Fibroblast of skin of right quadriceps (primary cell): ENCODE measurements around the gene TIMM9.
"Not testable (repeated sequence)": the region's sequence is repeated elsewhere in the genome, so short reads cannot be mapped to it uniquely, and the experiment has no call there.

Experiments used
- DNase-seq: peaks from one replicate; pipeline ENCODE4 v3.0.0-alpha.2; 2013

TIMM9 gene

DNA sequence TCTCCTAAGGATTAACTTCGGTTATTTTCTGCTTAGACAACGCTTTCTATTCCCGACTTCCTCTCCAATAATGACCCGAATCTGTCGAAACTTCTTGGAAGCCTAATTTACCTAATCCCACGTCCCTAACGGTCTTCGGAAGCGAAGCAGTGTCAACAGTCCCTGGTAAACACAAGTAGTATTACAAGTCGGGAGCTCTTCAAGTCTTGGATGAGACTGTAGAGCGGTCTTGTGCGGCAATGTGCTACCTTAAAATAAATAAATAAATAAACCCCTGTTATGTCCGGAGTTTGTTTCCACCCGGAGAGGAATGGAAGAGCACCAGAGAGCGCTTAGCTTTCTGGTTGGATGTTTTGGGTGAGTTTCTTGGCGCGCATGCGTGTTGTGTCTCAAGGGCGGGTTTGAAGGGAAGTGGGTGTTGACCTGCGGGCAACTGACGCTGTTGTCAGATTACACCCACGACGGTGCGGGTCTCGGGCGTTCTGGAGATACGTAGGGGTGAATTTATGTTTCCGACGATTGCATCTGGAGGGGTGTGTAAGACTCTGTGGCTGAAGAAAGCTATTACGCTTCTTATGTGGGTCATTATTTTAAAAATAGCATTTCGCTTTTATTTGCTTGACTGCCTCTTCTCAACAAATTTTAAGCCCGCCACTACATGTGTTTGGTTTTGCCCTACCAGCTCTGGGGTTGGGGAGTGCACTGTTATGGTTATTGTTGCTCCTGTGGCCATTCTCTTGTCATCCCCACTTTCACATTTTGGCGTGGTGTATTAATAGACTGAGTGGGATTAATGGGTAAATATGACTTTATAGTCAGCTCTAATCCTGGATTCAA, at the start of gene TIMM9, which contains the start of gene KIAA0586:
Gene TIMM9, minus strand, starts transcription at position 251 of the 837 bp plus-strand sequence. CDS start 15,586 bp downstream, outside the sequence.
Gene KIAA0586, plus strand, starts transcription at position 439 of the 837 bp plus-strand sequence. CDS start 546 bp downstream, outside the sequence.
- peak; percentile 99 for DNase-seq

DNA sequence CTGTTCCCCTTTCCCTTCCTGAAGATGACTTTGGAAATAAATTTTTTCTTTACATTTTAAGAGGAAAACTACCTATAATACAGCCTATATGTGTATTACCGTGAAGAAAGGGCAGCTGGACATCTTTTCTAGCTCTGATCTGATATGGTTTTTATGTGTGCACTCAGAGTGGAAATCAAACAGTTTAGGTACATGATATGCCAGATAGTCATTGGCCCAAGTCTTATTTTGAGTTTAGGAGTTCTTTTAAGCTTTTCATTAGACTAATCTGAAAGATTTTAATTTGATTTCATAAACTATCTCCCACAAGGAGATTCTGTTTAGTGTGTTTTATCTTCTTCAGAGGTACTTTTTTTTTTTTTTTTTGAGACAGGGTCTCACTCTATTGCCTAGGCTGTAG, 49.0 kb upstream of the TIMM9 start:
- no peak for DNase-seq

GRCh38 chr14:58469309-58469708, 42.0 kb upstream of the TIMM9 start:
- no peak for DNase-seq

DNA sequence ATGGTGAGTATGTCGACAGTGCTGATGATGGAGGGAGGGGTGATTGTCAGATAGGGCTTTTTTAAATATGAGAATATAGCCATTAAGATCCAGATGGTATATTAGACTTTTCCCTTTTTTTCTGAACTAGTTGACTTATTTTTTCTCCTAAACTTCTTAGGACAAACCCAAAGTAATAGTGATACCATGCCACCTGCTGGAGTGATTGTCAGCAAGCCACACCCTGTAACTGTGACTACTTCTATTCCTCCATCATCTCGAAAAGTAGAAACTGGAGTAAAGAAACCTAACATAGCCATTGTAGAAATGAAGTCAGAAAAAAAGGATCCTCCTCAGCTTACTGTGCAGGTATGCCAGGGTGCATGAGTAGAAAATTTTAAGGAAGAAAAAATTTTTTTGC, 40.2 kb upstream of the TIMM9 start:
- no peak for DNase-seq

GRCh38 chr14:58466459-58466858, 39.1 kb upstream of the TIMM9 start:
- DNase-seq, result no peak

GRCh38 chr14:58465421-58465820, 38.1 kb upstream of the TIMM9 start:
- no peak for DNase-seq

DNA sequence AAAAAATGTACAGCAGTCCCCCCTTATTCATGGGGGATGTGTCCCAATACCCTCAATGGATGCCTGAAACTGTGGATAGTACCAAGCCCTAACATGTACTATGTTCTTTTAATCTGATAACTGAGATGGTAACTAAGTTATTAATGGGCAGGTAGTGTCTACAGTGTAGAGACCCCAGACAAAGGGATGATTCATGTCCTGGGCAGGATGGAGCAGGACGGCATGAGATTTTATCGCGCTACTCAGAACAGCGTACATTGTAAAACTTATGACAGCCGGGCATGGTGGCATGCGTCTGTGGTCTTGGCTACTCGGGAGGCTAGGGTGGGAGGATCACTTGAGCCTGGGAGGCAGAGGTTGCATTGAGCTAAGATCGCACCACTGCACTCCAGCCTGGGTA, 37.3 kb upstream of the TIMM9 start:
- no peak for DNase-seq

- DNase-seq, result no peak
Measured at GRCh38 chr14:58463147-58463546, 35.8 kb upstream of the TIMM9 start.

GRCh38 chr14:58460772-58461171, 33.4 kb upstream of the TIMM9 start:
- no peak for DNase-seq

GRCh38 chr14:58455593-58456265, 28.4 kb upstream of the TIMM9 start:
- DNase-seq, result no peak

GRCh38 chr14:58444627-58445026, 17.3 kb upstream of the TIMM9 start:
- DNase-seq, result no peak

GRCh38 chr14:58439476-58439875, 12.1 kb upstream of the TIMM9 start:
- DNase-seq, result no peak

GRCh38 chr14:58430156-58430555, 2.8 kb upstream of the TIMM9 start:
- peak; percentile 12 for DNase-seq

DNA sequence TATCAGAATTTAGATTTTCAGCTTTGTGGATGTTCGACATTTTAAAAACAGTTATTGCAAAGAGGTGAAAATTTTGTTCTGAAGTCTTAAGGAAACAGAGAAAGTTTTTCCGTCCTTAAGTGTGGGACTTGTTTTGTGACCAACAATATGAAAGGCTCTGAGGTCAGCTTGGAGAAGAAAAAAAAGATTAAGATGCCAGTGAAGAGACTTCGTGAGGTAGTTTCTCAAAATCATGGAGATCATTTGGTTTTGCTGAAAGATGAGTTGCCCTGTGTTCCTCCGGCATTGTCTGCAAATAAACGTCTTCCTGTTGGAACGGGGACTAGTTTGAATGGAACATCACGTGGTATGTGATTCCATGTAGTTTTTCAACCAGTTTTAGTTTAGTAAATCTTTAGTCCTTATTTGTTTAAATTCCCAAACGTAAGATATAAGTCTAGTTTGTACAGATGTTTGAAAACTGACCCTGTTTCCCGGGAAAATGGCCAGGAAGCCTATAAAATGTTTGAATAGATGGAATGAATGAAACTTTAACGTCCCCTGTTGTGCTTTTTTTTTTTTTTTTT, 870 bp upstream of the TIMM9 start:
- DNase-seq, result peak; percentile 49

DNA sequence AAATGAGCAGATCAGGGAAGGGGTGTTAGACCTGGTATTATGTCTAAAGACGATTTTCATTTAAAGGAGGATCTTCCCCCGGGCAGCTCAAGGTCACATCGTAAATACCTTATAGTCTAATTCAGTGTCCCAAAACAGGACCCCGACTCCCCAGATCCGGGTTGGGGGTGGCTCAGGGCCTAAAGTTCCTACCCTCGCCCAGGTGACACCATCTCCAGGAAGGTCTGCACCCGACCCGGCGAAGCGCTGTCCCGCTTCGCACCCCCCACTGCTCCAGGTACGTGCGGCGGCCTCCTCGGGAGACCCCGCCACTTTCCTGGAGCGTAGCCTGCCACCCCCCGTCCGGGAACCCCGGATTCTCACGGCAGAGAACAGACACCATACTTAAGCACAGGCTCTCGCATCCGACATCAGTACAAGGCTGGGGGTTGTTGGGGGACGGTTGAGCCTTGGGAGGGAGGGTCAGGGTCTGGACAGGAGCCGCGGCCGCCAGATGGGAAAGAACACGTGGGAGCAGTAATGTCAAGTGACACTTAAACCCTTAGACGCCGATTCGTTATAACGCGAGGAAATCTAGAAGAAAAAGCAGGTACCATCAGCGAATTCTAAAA, 556 bp downstream of the TIMM9 start:
- DNase-seq, result peak; percentile 75

- not testable (repeated sequence) for DNase-seq
Measured at GRCh38 chr14:58416934-58417333, 10.4 kb downstream of the TIMM9 start.

- DNase-seq, result no peak
Measured at GRCh38 chr14:58415636-58416547, 11.4 kb downstream of the TIMM9 start.

- DNase-seq, result no peak
Measured at GRCh38 chr14:58414845-58415244, 12.5 kb downstream of the TIMM9 start.

DNA sequence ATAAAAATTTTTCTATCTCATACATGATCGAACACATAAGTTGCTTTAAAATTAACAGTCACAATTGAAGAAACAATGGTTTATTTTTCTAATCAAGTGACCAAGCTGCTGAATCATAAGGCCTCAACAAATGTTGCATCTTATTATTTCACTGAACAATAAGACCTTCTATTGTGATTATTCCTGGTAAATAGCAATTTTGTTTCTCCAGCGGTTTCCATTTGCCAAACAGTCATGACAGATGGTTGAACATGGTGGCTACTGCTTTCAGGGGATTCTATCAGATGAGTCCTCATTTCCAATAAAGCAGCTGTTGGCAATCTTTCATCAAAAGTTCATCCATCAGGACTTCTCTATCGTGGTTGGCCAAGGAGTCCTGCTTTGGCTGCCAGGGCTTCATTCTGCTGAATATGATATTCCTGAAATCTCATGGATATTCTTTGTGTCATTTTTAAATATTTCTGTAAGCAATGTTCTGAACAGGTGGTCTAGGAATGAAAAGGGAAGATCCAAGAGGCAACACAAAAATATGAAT, 18.6 kb downstream of the TIMM9 start:
- DNase-seq, result no peak

- DNase-seq, result no peak
Measured at GRCh38 chr14:58401587-58401986, 25.7 kb downstream of the TIMM9 start.

- no peak for DNase-seq
Measured at GRCh38 chr14:58398895-58399294, 28.4 kb downstream of the TIMM9 start.

- DNase-seq, result no peak
Measured at GRCh38 chr14:58398495-58398894, 28.8 kb downstream of the TIMM9 start.
